NCI-H187 treated with DMSO at 0.1 percent for 48 hours (cell line): ENCODE measurements around the gene ABCC9.

ENCODE experiments used
- DNase-seq: peaks from one replicate; lab custom pipeline; 2025; lab: John Stamatoyannopoulos, UW

The ABCC9 gene

GRCh38 chr12:21940549-21941505 is at the start of gene ABCC9:
Gene ABCC9, minus strand, starts transcription at chr12:21941426. Its CDS starts 4,752 bp downstream, at chr12:21936674.
- DNase-seq, result no peak

GRCh38 chr12:21989819-21990412 is 48.7 kb upstream of the ABCC9 start:
- DNase-seq, result no peak

- DNase-seq, result no peak
Measured at GRCh38 chr12:21988619-21989018, 47.4 kb upstream of the ABCC9 start.

- no peak for DNase-seq
Measured at GRCh38 chr12:21987755-21988154, 46.5 kb upstream of the ABCC9 start.

- no peak for DNase-seq
Measured at GRCh38 chr12:21985155-21985554, 43.9 kb upstream of the ABCC9 start.

- no peak for DNase-seq
Measured at GRCh38 chr12:21984375-21984774, 43.1 kb upstream of the ABCC9 start.

- no peak for DNase-seq
Measured at GRCh38 chr12:21983095-21983494, 41.9 kb upstream of the ABCC9 start.

- no peak for DNase-seq
Measured at GRCh38 chr12:21980544-21980943, 39.3 kb upstream of the ABCC9 start.

- no peak for DNase-seq
Measured at GRCh38 chr12:21975293-21975692, 34.1 kb upstream of the ABCC9 start.

- no peak for DNase-seq
Measured at GRCh38 chr12:21973221-21973620, 32.0 kb upstream of the ABCC9 start.

GRCh38 chr12:21972055-21972454 is 30.8 kb upstream of the ABCC9 start:
- no peak for DNase-seq

- DNase-seq, result no peak
Measured at GRCh38 chr12:21971344-21971743, 30.1 kb upstream of the ABCC9 start.

GRCh38 chr12:21962821-21963220 is 21.6 kb upstream of the ABCC9 start:
- DNase-seq, result no peak

GRCh38 chr12:21962236-21962635 is 21.0 kb upstream of the ABCC9 start:
- DNase-seq, result no peak

- no peak for DNase-seq
Measured at GRCh38 chr12:21950649-21951048, 9.4 kb upstream of the ABCC9 start.

GRCh38 chr12:21949036-21949435 is 7.8 kb upstream of the ABCC9 start:
- no peak for DNase-seq

GRCh38 chr12:21946983-21947382 is 5.8 kb upstream of the ABCC9 start:
- DNase-seq, result no peak

GRCh38 chr12:21945002-21945401 is 3.8 kb upstream of the ABCC9 start:
- no peak for DNase-seq

GRCh38 chr12:21942377-21942703 is 1.1 kb upstream of the ABCC9 start:
- no peak for DNase-seq

- no peak for DNase-seq
Measured at GRCh38 chr12:21941506-21942376, 515 bp upstream of the ABCC9 start.

GRCh38 chr12:21939435-21939834 is 1.8 kb downstream of the ABCC9 start:
- DNase-seq, result no peak

GRCh38 chr12:21938879-21939278 is 2.3 kb downstream of the ABCC9 start:
- DNase-seq, result no peak

- no peak for DNase-seq
Measured at GRCh38 chr12:21934173-21934572, 7.1 kb downstream of the ABCC9 start.
